ENCODE results near the gene SLC12A7.
"Not testable (repeated sequence)": the region's sequence is repeated elsewhere in the genome, so short reads cannot be mapped to it uniquely, and the experiment has no call there.

The SLC12A7 gene

GRCh38 chr5:1094670-1095190, 17.1 kb downstream of the SLC12A7 start:
- no peak for DNase-seq

- no peak for DNase-seq
These were observed 18.5 kb downstream of the SLC12A7 start for GRCh38 chr5:1093361-1093760.

GRCh38 chr5:1092122-1092521, 19.7 kb downstream of the SLC12A7 start:
- no peak for DNase-seq

GRCh38 chr5:1091632-1092031, 20.2 kb downstream of the SLC12A7 start:
- no peak for DNase-seq

GRCh38 chr5:1090538-1090937, 21.3 kb downstream of the SLC12A7 start:
- DNase-seq = no peak

GRCh38 chr5:1089621-1090040, 22.2 kb downstream of the SLC12A7 start:
- DNase-seq = no peak

GRCh38 chr5:1089146-1089545, 22.7 kb downstream of the SLC12A7 start:
- no peak for DNase-seq

GRCh38 chr5:1088726-1089125, 23.1 kb downstream of the SLC12A7 start:
- no peak for DNase-seq

- no peak for DNase-seq
These were observed 23.8 kb downstream of the SLC12A7 start for GRCh38 chr5:1088031-1088430.

GRCh38 chr5:1087428-1087827, 24.4 kb downstream of the SLC12A7 start:
- DNase-seq = no peak

GRCh38 chr5:1086871-1087270, 25.0 kb downstream of the SLC12A7 start:
- no peak for DNase-seq

- DNase-seq = no peak
These were observed 25.7 kb downstream of the SLC12A7 start for GRCh38 chr5:1086137-1086536.

- DNase-seq = no peak
These were observed 26.5 kb downstream of the SLC12A7 start for GRCh38 chr5:1085391-1085790.

- no peak for DNase-seq
These were observed 27.8 kb downstream of the SLC12A7 start for GRCh38 chr5:1083823-1084605.

- DNase-seq = not testable (repeated sequence)
These were observed 28.8 kb downstream of the SLC12A7 start for GRCh38 chr5:1083026-1083425.

GRCh38 chr5:1081519-1081918, 30.3 kb downstream of the SLC12A7 start:
- no peak for DNase-seq

- DNase-seq = no peak
These were observed 31.4 kb downstream of the SLC12A7 start for GRCh38 chr5:1080432-1080831.

GRCh38 chr5:1079961-1080360, 31.9 kb downstream of the SLC12A7 start:
- DNase-seq = no peak

GRCh38 chr5:1079486-1079885, 32.4 kb downstream of the SLC12A7 start:
- no peak for DNase-seq

- no peak for DNase-seq
These were observed 33.0 kb downstream of the SLC12A7 start for GRCh38 chr5:1078851-1079250.

- DNase-seq = no peak
These were observed 33.7 kb downstream of the SLC12A7 start for GRCh38 chr5:1078206-1078605.

- DNase-seq = no peak
These were observed 34.3 kb downstream of the SLC12A7 start for GRCh38 chr5:1077491-1078020.

- no peak for DNase-seq
These were observed 34.8 kb downstream of the SLC12A7 start for GRCh38 chr5:1077026-1077425.

GRCh38 chr5:1076406-1076805, 35.5 kb downstream of the SLC12A7 start:
- no peak for DNase-seq

- no peak for DNase-seq
These were observed 35.9 kb downstream of the SLC12A7 start for GRCh38 chr5:1075931-1076330.
